Kidney (tissue), 14 donors: ENCODE results near the gene RAP1A. TPM values are rescaled to one million over a fixed set of nuclear protein-coding genes. Genes with fewer than 3 reads are reported as not detected.

Experiments
- DNase-seq, 5 donors: peaks; one replicate each; pipeline ENCODE4 v3.0.0-alpha.2; 2013 to 2020
- FAIRE-seq: peaks from 2 replicates; lab custom pipeline; 2012; peaks lifted over from hg19 to GRCh38; lab: Jason Lieb, UNC
- H3K27ac ChIP-seq, 2 donors: one replicate each; pipeline ENCODE4 v1.7.0; 2013; ENCODE audit warnings: low read depth in 2 of 2, low read length in 2 of 2, inconsistent platforms in 1 of 2
- H3K27me3 ChIP-seq: one replicate; pipeline ENCODE4 v1.7.1; 2013; ENCODE audit warnings: low read length, inconsistent platforms; ENCODE audit not compliant: control insufficient read depth, insufficient read depth
- H3K36me3 ChIP-seq, 3 donors: one replicate each; pipeline versions ENCODE4 v1.7.0 to v1.7.1; 2013; ENCODE audit warnings: low read length in 3 of 3, control low read depth in 1 of 3, inconsistent platforms in 1 of 3; ENCODE audit not compliant: insufficient read depth in 3 of 3, control insufficient read depth in 2 of 3
- H3K4me1 ChIP-seq, 3 donors: one replicate each; pipeline versions ENCODE4 v1.7.0 to v1.7.1; 2013; ENCODE audit warnings: low read length in 3 of 3, inconsistent platforms in 1 of 3, low read depth in 1 of 3; ENCODE audit not compliant: control insufficient read depth in 2 of 3, insufficient read depth in 2 of 3
- H3K4me3 ChIP-seq, 3 donors: one replicate each; pipeline versions ENCODE4 v1.7.0 to v1.8.1; 2013; ENCODE audit warnings: low read length in 3 of 3, control low read depth in 1 of 3, inconsistent platforms in 1 of 3
- H3K9ac ChIP-seq, 3 donors: one replicate each; pipeline versions ENCODE4 v1.7.0 to v1.7.1; 2013; ENCODE audit warnings: low read length in 3 of 3, control low read depth in 1 of 3, inconsistent platforms in 1 of 3
- H3K9me3 ChIP-seq, 3 donors: one replicate each; pipeline versions ENCODE4 v1.7.0 to v1.7.1; 2013; ENCODE audit warnings: low read length in 3 of 3, control low read depth in 1 of 3, inconsistent platforms in 1 of 3; ENCODE audit not compliant: control insufficient read depth in 2 of 3, insufficient read depth in 1 of 3
- intact Hi-C: fragments of 100-400 bp; cut with DNase I; formaldehyde crosslinking; loops from one replicate; pipeline ENCODE4 v1.11.1; 2022
- polyA plus RNA-seq: library from polyadenylated mRNA; stranded (reverse); fragments of 350-450 nt; fragmentation: Illumina TruSeq; extraction: RNeasy Lipid Tissue Mini Kit (QIAGEN cat#74804); gene quantifications from one replicate; pipeline ENCODE4 v1.2.3, GENCODE V29; 2014; ENCODE audit warnings: low read depth, low replicate concordance; ENCODE audit not compliant: insufficient read depth
- total RNA-seq: library from RNA; stranded (reverse); fragmentation: NEBNext Ultra II Directional; extraction: Animal tissue kit (Norgen Biotek cat#: 25700); gene quantifications from one replicate; pipeline ENCODE4 v1.2.1, GENCODE V29; 2021
- TF ChIP-seq, protein P1 (sequence below): IDR thresholded peaks from 3 replicates; pipeline ENCODE4 v1.5.1; 2012; ENCODE audit warnings: mild to moderate bottlenecking, moderate library complexity, borderline replicate concordance; ENCODE audit not compliant: insufficient read depth; ENCODE audit errors: extremely low read depth
- donor health status: control.
- donor health status: control.
- donor health status: control.
- donor health status: control.
- donor health status: control.
- donor health status: DM: yes; HTN: yes; CAD: no.
- donor health status: Normal renal cell carcinoma (clear cell type).

RAP1A gene
- total and polyA plus RNA-seq, 2 donors from 2014 or later, result 55.8 to 91.3 TPM

DNA sequence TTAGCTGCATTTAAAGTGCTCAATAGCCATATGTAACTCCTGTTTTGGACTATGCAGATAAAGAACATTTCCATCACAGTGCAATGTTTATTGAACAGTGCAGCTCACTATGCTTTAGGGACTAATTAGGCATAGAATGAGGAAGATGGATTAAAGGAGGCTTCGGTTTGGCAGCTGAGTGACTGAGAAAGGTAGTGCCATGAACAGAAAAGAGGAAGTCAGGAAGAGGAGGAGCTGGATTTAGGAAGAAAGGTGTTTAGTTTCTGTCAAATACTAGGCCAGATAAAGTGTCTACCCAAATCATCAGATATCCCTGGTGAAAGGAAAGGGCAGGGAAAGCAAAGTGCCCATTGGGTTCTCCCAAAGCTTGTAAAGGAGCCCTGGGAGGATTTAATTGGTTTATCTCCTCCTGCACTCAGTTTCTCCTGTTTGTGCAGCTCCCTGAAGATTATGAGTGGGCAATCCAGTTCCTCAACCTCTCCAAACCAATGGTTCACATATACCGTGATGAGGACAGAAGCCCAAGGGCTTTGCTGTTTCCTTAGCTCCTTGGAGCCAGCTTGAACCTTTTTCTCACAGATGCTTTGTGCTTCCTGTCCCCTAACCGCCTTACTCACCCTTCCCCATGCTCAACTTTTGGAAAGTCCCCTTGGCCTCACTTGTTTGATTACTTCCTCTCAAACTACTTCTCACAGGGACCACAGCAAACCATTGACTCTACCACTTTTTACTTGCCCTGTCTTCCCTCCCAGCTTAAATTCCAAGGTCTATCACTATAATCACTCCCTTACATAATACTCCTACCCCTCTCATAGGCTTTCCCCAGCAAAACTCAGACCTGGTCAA, 3.5 kb upstream of the RAP1A start:
- H3K9ac ChIP-seq, result no peak overlapping the region
- TF ChIP-seq, protein P1, sequence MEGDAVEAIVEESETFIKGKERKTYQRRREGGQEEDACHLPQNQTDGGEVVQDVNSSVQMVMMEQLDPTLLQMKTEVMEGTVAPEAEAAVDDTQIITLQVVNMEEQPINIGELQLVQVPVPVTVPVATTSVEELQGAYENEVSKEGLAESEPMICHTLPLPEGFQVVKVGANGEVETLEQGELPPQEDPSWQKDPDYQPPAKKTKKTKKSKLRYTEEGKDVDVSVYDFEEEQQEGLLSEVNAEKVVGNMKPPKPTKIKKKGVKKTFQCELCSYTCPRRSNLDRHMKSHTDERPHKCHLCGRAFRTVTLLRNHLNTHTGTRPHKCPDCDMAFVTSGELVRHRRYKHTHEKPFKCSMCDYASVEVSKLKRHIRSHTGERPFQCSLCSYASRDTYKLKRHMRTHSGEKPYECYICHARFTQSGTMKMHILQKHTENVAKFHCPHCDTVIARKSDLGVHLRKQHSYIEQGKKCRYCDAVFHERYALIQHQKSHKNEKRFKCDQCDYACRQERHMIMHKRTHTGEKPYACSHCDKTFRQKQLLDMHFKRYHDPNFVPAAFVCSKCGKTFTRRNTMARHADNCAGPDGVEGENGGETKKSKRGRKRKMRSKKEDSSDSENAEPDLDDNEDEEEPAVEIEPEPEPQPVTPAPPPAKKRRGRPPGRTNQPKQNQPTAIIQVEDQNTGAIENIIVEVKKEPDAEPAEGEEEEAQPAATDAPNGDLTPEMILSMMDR, result no peak
- no peak overlapping the region for H3K27ac ChIP-seq
- no peaks in the 10 kb centered on the region for H3K27me3 ChIP-seq
- H3K4me3 ChIP-seq, result no peak overlapping the region
- no peaks in the 10 kb centered on the region for H3K36me3 ChIP-seq
- intact Hi-C loops, result no loop called here
- no peak for FAIRE-seq
- no peak for DNase-seq
- H3K9me3 ChIP-seq, result no peaks in the 10 kb centered on the region
- H3K4me1 ChIP-seq, result peaks cover 0 to 6% (median 4%) of the 10 kb centered on the region in 3 donors

DNA sequence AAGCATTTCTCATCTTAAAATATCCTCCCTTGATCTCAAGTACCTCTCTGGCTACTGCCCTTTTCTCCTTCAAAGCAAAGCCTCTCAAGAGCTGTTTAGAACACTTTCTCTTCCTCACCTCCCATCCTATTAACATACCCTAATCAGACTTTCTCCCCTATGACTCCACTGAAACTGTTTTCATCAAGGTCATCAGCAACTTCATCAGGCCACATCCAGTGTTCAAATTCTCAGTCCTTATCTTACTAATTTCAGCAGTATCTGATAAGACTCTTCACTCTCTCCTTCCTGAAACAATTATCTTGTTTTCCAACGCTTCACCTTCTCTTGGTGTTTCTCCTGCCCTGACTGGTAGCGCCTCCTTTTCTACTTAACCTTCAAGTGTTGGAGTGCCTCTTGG, 1.5 kb upstream of the RAP1A start:
- intact Hi-C loops, result no loop called here
- Histone ChIP-seq H3K9ac (no peak overlapping the region), H3K4me3 (no peak overlapping the region), H3K27ac (no peak overlapping the region), H3K9me3 (no peaks in the 10 kb centered on the region), H3K27me3 (no peaks in the 10 kb centered on the region), H3K4me1 (peaks cover 0 to 11% (median 11%) of the 10 kb centered on the region in 3 donors), H3K36me3 (no peaks in the 10 kb centered on the region)
- DNase-seq, result no peak
- TF ChIP-seq, protein P1, result no peak
- FAIRE-seq, result no peak

DNA sequence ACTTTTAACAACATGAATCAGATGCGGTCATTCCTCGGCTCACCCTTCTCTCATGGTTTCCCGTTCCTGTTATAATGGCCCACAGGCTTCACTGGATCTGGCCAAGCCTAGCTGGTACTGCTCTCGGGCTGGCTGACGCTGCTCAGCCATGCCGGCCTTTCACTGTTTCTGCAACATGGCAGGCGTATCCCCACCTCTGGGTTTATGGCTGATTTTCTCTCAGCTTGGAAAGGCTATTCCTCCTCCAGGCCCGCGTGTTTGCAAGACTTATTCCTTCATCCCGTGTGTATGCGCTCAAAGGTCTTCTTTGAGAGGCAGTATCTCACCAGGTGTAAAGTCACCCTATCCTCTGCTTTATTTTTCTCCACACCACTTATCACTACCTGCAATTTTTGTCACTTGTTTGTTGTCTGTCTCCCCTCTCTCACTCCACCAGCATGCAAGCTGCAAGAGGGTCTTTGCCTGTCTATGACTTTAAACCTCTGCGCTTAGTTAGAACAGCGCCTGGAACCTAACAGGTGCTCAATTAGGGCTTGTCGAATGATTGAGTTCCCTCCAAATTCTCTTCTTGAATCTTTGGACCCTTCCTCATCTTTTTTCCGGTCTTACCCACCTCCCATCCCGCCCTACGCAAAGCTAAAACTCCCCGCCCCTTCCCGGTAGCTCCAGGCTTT, 491 bp upstream of the RAP1A start:
- TF ChIP-seq, protein P1, result no peak
- H3K4me3 ChIP-seq, result peak overlapping the region; percentile 78 to 94 (median 79)
- no peaks in the 10 kb centered on the region for H3K36me3 ChIP-seq
- peak overlapping the region; percentile 82 to 83 for H3K27ac ChIP-seq
- peak in 2 of 5 donors; percentile 55 to 72 for DNase-seq
- H3K27me3 ChIP-seq, result no peaks in the 10 kb centered on the region
- H3K9me3 ChIP-seq, result no peaks in the 10 kb centered on the region
- intact Hi-C loops, result no loop called here
- H3K4me1 ChIP-seq, result peaks cover 0 to 11% (median 11%) of the 10 kb centered on the region in 3 donors
- H3K9ac ChIP-seq, result peak overlapping the region; percentile 69 to 80 (median 71)
- no peak for FAIRE-seq
